ENCODE results near the gene APMAP.

GRCh38 chr20:24977797-24978196, 14.8 kb downstream of the APMAP start:
- TF ChIP-seq CTCF (IDR thresholded peaks at IDR 0.05) (no peak), ZFX (IDR thresholded peaks at IDR 0.05; ENCODE audit: borderline replicate concordance) (no peak)

Measured in 22Rv1 (cell line).